ENCODE results near the gene LFNG.

Gene LFNG

GRCh38 chr7:2517678-2518507, 1.7 kb upstream of the LFNG start:
- TF ChIP-seq, protein P1, sequence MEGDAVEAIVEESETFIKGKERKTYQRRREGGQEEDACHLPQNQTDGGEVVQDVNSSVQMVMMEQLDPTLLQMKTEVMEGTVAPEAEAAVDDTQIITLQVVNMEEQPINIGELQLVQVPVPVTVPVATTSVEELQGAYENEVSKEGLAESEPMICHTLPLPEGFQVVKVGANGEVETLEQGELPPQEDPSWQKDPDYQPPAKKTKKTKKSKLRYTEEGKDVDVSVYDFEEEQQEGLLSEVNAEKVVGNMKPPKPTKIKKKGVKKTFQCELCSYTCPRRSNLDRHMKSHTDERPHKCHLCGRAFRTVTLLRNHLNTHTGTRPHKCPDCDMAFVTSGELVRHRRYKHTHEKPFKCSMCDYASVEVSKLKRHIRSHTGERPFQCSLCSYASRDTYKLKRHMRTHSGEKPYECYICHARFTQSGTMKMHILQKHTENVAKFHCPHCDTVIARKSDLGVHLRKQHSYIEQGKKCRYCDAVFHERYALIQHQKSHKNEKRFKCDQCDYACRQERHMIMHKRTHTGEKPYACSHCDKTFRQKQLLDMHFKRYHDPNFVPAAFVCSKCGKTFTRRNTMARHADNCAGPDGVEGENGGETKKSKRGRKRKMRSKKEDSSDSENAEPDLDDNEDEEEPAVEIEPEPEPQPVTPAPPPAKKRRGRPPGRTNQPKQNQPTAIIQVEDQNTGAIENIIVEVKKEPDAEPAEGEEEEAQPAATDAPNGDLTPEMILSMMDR (conservative IDR thresholded peaks at IDR 0.05; ENCODE audit: low read length), result no peak
- DNase-seq (ENCODE audit: low read depth), result no peak
- no peak overlapping the region for H3K4me3 ChIP-seq (ENCODE audit: low read length)

DNA sequence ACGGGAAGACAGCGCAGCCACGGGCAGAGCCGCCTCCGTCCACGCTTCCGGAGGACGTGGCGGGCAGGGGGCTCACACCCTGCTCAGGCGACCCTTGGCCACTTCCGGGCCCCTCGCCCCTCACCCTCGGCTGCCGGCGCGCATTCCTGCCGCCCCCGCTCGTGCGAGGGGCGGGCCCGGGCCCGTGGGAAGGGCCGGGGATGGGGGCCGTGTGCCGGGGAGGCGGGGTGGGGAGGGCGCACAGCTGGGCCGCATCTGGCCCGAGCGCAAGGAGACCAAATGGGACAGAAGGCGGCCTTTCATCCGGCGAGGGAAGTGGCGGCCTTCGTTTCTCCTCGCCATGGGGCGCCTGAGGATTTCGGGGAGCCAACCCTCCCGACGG, 846 bp upstream of the LFNG start:
- DNase-seq (ENCODE audit: low read depth), result no peak
- TF ChIP-seq, protein P1 (conservative IDR thresholded peaks at IDR 0.05; ENCODE audit: low read length), result no peak
- H3K4me3 ChIP-seq (ENCODE audit: low read length), result peak overlapping the region; percentile 42

DNA sequence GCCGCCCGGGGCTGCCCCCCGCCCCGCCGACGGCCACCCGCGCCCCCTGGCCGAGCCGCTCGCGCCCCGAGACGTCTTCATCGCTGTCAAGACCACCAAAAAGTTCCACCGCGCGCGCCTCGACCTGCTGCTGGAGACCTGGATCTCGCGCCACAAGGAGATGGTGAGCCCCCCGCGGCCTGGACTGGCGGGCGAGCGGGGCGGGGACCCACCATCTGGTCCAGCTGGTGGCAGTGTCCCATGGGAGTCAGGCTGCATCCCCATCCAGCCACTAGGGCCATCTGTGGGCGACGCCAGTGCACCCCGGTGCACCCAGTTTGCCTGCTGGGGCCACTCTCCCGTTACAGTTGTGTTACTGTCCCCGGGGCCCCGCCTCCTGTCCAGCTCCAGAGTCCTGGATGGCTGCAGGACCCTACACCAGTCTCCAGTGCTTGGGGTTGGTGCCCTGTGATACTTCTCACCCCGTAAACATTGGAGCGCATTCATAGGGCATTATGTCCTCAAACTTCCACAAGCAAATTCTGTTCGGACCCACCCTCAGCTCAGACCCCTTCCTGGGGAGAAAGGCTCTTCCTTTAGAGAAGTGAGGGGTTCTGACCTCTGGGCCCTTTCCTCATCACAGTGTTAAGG, 672 bp downstream of the LFNG start:
- H3K4me3 ChIP-seq (ENCODE audit: low read length), result peak overlapping the region; percentile 64
- TF ChIP-seq, protein P1 (conservative IDR thresholded peaks at IDR 0.05; ENCODE audit: low read length), result no peak
- DNase-seq (ENCODE audit: low read depth), result no peak

DNA sequence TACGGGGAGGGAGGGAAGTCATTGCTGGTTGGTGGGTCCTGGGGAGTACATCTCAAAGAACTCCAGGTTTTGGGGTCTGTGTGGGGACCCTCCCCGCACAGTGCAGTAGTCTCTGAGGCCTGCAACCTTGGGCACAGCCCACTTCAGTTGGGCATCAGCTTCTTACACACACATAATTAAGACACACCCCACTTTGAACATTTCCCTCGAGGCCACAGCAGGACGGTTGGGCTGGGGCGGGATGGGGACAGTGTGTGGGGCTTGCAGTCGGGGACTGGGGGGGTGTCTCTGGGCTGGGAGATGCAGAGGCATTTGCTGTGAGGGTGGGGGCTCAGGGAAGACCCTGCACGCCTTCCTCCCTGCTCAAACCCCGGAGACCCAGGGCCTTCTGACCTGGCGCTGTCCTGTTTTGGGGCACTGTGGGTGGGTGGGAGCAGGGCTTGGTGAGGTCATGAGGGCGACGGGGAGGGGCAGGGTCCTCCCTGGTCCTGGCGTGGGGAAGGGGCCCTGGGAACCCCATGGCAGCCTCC, 1.3 kb downstream of the LFNG start:
- H3K4me3 ChIP-seq (ENCODE audit: low read length), result peak overlapping the region; percentile 64
- TF ChIP-seq, protein P1 (conservative IDR thresholded peaks at IDR 0.05; ENCODE audit: low read length), result no peak
- no peak for DNase-seq (ENCODE audit: low read depth)

DNA sequence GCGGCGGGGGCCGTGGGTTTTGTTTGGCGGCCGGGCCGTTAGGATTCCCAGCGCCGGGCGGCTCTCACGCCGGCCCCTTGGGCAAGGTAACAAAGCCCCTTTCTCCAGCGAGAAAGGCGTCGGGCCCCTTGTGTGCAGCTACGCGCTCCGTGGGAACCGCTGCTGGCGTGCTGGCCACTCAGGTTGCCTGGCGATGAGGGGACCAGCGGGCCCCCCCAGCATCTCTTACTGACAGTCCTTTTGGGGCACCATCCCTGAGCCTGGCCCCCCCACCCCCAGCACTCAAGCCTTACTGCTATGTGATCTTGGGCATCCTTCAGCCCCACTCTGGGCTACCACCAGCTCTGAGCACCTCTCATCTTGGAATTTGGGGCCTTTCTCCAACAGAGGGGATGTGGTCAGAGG, 1.8 kb downstream of the LFNG start:
- TF ChIP-seq, protein P1 (conservative IDR thresholded peaks at IDR 0.05; ENCODE audit: low read length), result no peak
- DNase-seq (ENCODE audit: low read depth), result no peak
- H3K4me3 ChIP-seq (ENCODE audit: low read length), result peak overlapping the region; percentile 64

DNA sequence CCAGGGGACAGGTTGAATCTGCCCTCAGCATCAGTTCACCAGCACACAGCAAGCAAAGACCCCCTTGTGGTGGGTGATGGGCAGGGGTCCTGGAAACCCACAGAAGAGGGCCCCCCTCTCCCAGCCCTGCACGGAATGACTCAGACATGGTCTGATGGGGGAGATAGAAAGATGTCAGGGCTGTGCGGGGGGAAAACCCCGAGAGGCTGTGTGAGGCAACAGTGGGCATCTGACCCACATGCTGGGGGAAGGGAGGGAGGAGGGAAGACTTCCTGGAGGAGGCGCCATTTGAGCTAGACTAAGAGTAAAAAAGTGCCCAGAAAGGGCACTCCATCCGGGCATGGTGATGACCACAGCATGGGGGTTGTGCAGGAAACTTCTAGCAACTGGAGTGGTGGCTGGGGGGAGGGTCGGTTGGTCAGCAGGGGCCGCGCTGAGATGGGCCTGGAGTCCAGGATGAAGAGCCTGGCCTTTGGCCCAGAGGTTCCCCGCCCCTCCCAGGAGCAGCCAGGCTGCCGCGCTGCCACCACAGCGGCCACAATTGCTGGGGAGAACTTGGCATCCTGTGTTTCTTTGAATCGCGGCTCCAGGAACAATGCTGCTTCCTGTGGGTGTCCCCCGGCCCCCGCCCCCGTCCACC, 2.5 kb downstream of the LFNG start:
- TF ChIP-seq, protein P1 (conservative IDR thresholded peaks at IDR 0.05; ENCODE audit: low read length), result no peak
- H3K4me3 ChIP-seq (ENCODE audit: low read length), result peak overlapping the region; percentile 64
- DNase-seq (ENCODE audit: low read depth), result no peak

All from AG10803 (cell line).